Panc1 (cell line): ENCODE measurements around the gene ZNF366. TPM values are rescaled to one million over a fixed set of nuclear protein-coding genes. Genes with fewer than 3 reads are reported as not detected.

Experiments used
- ATAC-seq: fragments of 200-7000 bp; cut with Tn5 transposase; 2 replicates; pipeline ENCODE4 v1.9.1; 2020; ENCODE audit warnings: mild to moderate bottlenecking, moderate library complexity
- BruUV-seq: library from RNA; stranded (reverse); fragments of 400-500 nt; replicated peaks from 2 replicates; lab custom pipeline; 2021; lab: Mats Ljungman, UMichigan
- CTCF ChIA-PET: fragments of 300-600 bp; sonication (Branson Sonifier 250); formaldehyde crosslinking; loops from one replicate; lab custom pipeline; 2022; ENCODE audit warnings: antibody characterized with exemption; lab: Charles Lee
- POLR2A ChIA-PET: fragments of 300-600 bp; sonication (Branson Sonifier 250); formaldehyde crosslinking; loops from one replicate; lab custom pipeline; 2022; ENCODE audit warnings: antibody characterized with exemption; lab: Charles Lee
- DNase-seq: peaks from one replicate; pipeline ENCODE4 v3.0.0-alpha.2; 2010; ENCODE audit warnings: low read depth, low spot score
- H3K27ac ChIP-seq: 2 replicates; pipeline ENCODE4 v1.5.1; 2011; ENCODE audit warnings: mild to moderate bottlenecking, low read length, inconsistent platforms
- H3K27me3 ChIP-seq: fragments of 200-500 bp; sonication (Bioruptor generic); 2 replicates; pipeline ENCODE4 v1.6.0; 2014; ENCODE audit warnings: low read length, inconsistent platforms; ENCODE audit not compliant: control insufficient read depth, insufficient read depth
- H3K36me3 ChIP-seq: fragments of 200-500 bp; sonication (Bioruptor generic); 2 replicates; pipeline ENCODE4 v1.5.1; 2014; ENCODE audit warnings: inconsistent platforms, mild to moderate bottlenecking, low read length, moderate library complexity; ENCODE audit not compliant: control insufficient read depth, insufficient read depth
- H3K4me1 ChIP-seq: 2 replicates; pipeline ENCODE4 v1.5.1; 2011; ENCODE audit warnings: inconsistent platforms, mild to moderate bottlenecking, low read length, moderate library complexity; ENCODE audit not compliant: control insufficient read depth, insufficient read depth
- H3K4me3 ChIP-seq, 2 experiments: 2 replicates each; pipeline ENCODE4 v1.5.1; 2011 to 2012; ENCODE audit warnings: low read depth in 2 of 2, low read length in 2 of 2, mild to moderate bottlenecking in 2 of 2, inconsistent platforms in 1 of 2, moderate library complexity in 1 of 2
- H3K9me3 ChIP-seq: fragments of 200-500 bp; sonication (Bioruptor generic); 2 replicates; pipeline ENCODE4 v1.5.1; 2014; ENCODE audit warnings: low read depth, mild to moderate bottlenecking, inconsistent platforms, low read length, moderate library complexity; ENCODE audit not compliant: control insufficient read depth, insufficient read depth
- POLR2AphosphoS5 ChIP-seq: IDR thresholded peaks from 2 replicates; pipeline ENCODE4 v1.6.1; 2012; ENCODE audit warnings: mild to moderate bottlenecking, low read depth, low read length, moderate library complexity
- REST ChIP-seq, 2 experiments: IDR thresholded peaks; 2 replicates each; pipeline ENCODE4 v1.6.1; 2011 to 2012; ENCODE audit warnings: low read depth in 2 of 2, control low read depth in 1 of 2, low read length in 1 of 2, mild to moderate bottlenecking in 1 of 2, moderate library complexity in 1 of 2; ENCODE audit not compliant: insufficient read depth in 1 of 2
- SIN3A ChIP-seq: IDR thresholded peaks from 2 replicates; pipeline ENCODE4 v1.6.1; 2012; ENCODE audit warnings: low read depth, mild to moderate bottlenecking, low read length, moderate library complexity, borderline replicate concordance; ENCODE audit not compliant: insufficient read depth
- TCF7L2 ChIP-seq: IDR thresholded peaks from 2 replicates; pipeline ENCODE4 v1.6.1; 2011; ENCODE audit warnings: mild to moderate bottlenecking, low read depth, low read length, inconsistent platforms
- in situ Hi-C: cut with HindIII; loops from 2 replicates; pipeline ENCODE4 v1.10.0; 2016; ENCODE audit warnings: low sequenced_read_pairs, low pct_unique_long_range_greater_than_20kb
- intact Hi-C: fragments of 100-400 bp; cut with micrococcal nuclease; formaldehyde crosslinking; loops from one replicate; pipeline ENCODE4 v1.10.0; 2022; ENCODE audit not compliant: unreplicated experiment
- total RNA-seq: library from RNA; stranded (reverse); gene quantifications from one replicate; pipeline ENCODE4 v1.2.1, GENCODE V29; 2021; ENCODE audit not compliant: unreplicated experiment
- TF ChIP-seq, protein P1 (sequence below): fragments of 450-650 bp; IDR thresholded peaks from 2 replicates; pipeline ENCODE4 v1.5.1; 2017; ENCODE audit warnings: mild to moderate bottlenecking

Gene ZNF366
- total RNA-seq, 1 experiment from 2014 or later = not detected

- H3K9me3 ChIP-seq = no peaks in the 10 kb centered on the region
- in situ Hi-C loops = no loop called here
- no peak overlapping the region for H3K4me3 ChIP-seq
- no peaks in the 10 kb centered on the region for H3K4me1 ChIP-seq
- H3K27me3 ChIP-seq = no peaks in the 10 kb centered on the region
- H3K36me3 ChIP-seq = no peaks in the 10 kb centered on the region
- POLR2A ChIA-PET = no interaction called here
- H3K27ac ChIP-seq = no peak overlapping the region
- no TSS peak for BruUV-seq
- DNase-seq = no peak
- TF ChIP-seq TCF7L2 (no peak), SIN3A (no peak), REST (IDR thresholded peaks at IDR 0.05; ENCODE audit: insufficient read depth in 1 of 2, low read depth in 2 of 2, low read length in 1 of 2) (no peak), POLR2AphosphoS5 (no peak)
- TF ChIP-seq, protein P1, sequence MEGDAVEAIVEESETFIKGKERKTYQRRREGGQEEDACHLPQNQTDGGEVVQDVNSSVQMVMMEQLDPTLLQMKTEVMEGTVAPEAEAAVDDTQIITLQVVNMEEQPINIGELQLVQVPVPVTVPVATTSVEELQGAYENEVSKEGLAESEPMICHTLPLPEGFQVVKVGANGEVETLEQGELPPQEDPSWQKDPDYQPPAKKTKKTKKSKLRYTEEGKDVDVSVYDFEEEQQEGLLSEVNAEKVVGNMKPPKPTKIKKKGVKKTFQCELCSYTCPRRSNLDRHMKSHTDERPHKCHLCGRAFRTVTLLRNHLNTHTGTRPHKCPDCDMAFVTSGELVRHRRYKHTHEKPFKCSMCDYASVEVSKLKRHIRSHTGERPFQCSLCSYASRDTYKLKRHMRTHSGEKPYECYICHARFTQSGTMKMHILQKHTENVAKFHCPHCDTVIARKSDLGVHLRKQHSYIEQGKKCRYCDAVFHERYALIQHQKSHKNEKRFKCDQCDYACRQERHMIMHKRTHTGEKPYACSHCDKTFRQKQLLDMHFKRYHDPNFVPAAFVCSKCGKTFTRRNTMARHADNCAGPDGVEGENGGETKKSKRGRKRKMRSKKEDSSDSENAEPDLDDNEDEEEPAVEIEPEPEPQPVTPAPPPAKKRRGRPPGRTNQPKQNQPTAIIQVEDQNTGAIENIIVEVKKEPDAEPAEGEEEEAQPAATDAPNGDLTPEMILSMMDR = no peak
- CTCF ChIA-PET = no interaction called here
- intact Hi-C loops = no loop called here
- no peak for ATAC-seq
These were observed 48.0 kb downstream of the ZNF366 start for GRCh38 chr5:72459089-72459661.

DNA sequence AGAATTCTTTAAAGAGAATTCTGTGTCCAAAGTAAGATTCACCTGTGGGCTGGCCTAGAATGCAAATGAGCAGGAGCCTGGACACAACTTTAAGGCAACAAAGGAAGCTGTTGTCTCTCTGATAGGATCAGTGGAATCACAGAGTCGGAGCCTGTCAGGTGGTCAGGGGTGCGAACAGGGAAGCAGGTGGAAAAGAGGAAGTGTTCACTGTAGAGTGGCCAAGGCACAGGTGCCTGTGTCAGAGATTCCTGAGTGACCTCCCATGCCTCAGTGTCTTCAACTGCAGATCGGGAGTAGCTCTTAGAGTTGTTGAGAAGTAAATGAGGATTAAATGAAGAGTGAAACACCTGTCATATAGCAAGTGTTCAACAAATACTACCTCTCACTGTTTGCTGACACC lies 48.8 kb downstream of the ZNF366 start:
- TF ChIP-seq REST (IDR thresholded peaks at IDR 0.05; ENCODE audit: insufficient read depth in 1 of 2, low read depth in 2 of 2, low read length in 1 of 2) (no peak), SIN3A (no peak), POLR2AphosphoS5 (no peak), TCF7L2 (no peak)
- TF ChIP-seq, protein P1 = no peak
- DNase-seq (no peak), ATAC-seq (no peak)
- Histone ChIP-seq H3K4me3 (no peak overlapping the region), H3K36me3 (no peaks in the 10 kb centered on the region), H3K4me1 (no peaks in the 10 kb centered on the region), H3K27ac (no peak overlapping the region), H3K9me3 (no peaks in the 10 kb centered on the region), H3K27me3 (no peaks in the 10 kb centered on the region)
- POLR2A ChIA-PET = no interaction called here
- BruUV-seq = no TSS peak
- in situ Hi-C loops (no loop called here), intact Hi-C loops (no loop called here)
- CTCF ChIA-PET = no interaction called here
